HFFc6 (cell line): Measurements from ENCODE around the gene OTOGL. TPM values are rescaled to one million over a fixed set of nuclear protein-coding genes. Genes with fewer than 3 reads are reported as not detected.

ENCODE experiments used
- DNase-seq: peaks from one replicate; pipeline ENCODE4 v3.0.0-alpha.2; 2018
- H3K27ac Mint-ChIP-seq: 2 replicates; pipeline ENCODE4 v1.8.0; 2020; ENCODE audit warnings: mild to moderate bottlenecking, mixed read lengths
- H3K27me3 Mint-ChIP-seq: 2 replicates; pipeline ENCODE4 v1.8.0; 2021; ENCODE audit warnings: mild to moderate bottlenecking, moderate library complexity, mixed read lengths; ENCODE audit not compliant: insufficient read depth
- H3K36me3 Mint-ChIP-seq: 2 replicates; pipeline ENCODE4 v1.8.0; 2021; ENCODE audit warnings: low read depth, mixed read lengths
- H3K4me1 Mint-ChIP-seq: 2 replicates; pipeline ENCODE4 v1.8.0; 2020; ENCODE audit warnings: low read depth, mixed read lengths
- H3K4me3 Mint-ChIP-seq: 2 replicates; pipeline ENCODE4 v1.8.0; 2020; ENCODE audit warnings: mild to moderate bottlenecking, moderate library complexity, mixed read lengths
- H3K9me3 Mint-ChIP-seq: 2 replicates; pipeline ENCODE4 v1.8.0; 2020; ENCODE audit warnings: mild to moderate bottlenecking, mixed read lengths
- total RNA-seq, 6 experiments: library from RNA; stranded (reverse); fragmentation: NEBNext Ultra II Directional; extraction: Animal tissue kit (Norgen Biotek cat#: 25700); gene quantifications; 2 replicates in 1 of 6; 3 replicates in 5 of 6; pipeline ENCODE4 v1.2.3, GENCODE V29; 2021
- TF ChIP-seq, protein P1 (sequence below): fragments of 200-600 bp; sonication (generic); IDR thresholded peaks from 2 replicates; pipeline ENCODE4 v1.5.0; 2021; ENCODE audit warnings: antibody characterized with exemption, mild to moderate bottlenecking

The OTOGL gene
- total RNA-seq, 6 experiments from 2014 or later = 0.12 to 0.32 (median 0.20) TPM

DNA sequence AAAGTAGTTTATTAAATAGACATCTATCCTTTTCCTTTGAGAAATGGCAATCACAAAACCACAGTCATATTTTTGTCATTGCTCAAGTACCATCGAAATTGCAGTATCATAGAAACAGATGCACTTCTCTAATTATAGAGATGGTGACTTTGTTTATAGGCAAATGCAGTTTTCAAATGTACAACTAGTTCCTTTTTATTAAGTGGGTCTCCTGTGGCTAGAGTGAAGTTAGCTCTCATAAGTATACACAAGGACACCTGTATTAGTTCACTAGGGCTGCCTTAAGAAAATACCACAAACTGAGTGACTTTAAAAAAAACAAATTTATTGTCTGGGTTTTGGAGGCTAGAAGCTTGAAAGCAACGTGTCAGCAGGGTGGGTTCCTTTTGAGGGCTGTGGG is 62.8 kb downstream of the OTOGL start:
- Mint-ChIP-seq H3K27me3 (no peaks in the 10 kb centered on the region), H3K4me1 (peaks cover 25% of the 10 kb centered on the region), H3K36me3 (peaks cover 7% of the 10 kb centered on the region; the same call in 1 of the 2 replicates), H3K27ac (no peak overlapping the region), H3K9me3 (no peaks in the 10 kb centered on the region), H3K4me3 (no peak overlapping the region)
- no peak for DNase-seq
- TF ChIP-seq, protein P1, sequence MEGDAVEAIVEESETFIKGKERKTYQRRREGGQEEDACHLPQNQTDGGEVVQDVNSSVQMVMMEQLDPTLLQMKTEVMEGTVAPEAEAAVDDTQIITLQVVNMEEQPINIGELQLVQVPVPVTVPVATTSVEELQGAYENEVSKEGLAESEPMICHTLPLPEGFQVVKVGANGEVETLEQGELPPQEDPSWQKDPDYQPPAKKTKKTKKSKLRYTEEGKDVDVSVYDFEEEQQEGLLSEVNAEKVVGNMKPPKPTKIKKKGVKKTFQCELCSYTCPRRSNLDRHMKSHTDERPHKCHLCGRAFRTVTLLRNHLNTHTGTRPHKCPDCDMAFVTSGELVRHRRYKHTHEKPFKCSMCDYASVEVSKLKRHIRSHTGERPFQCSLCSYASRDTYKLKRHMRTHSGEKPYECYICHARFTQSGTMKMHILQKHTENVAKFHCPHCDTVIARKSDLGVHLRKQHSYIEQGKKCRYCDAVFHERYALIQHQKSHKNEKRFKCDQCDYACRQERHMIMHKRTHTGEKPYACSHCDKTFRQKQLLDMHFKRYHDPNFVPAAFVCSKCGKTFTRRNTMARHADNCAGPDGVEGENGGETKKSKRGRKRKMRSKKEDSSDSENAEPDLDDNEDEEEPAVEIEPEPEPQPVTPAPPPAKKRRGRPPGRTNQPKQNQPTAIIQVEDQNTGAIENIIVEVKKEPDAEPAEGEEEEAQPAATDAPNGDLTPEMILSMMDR = no peak

DNA sequence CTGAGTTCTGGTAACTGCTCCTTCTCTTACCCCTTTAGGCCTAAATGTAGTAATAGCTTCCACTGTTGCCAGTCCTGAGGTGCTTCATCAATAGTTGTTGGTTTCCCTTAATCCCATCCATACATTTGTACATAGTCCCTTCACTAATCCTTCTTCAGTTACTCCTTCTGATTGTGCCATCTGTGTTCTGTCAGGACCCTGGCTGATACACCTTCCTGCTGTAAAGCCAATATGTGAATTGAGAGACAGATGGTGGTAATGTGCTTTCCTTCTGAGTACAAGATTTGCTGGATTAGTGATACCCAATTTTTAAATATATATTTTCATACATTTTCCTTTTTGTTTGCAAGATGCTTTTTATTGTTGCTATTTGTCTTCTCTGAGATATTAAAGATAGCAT is 66.4 kb downstream of the OTOGL start:
- DNase-seq = no peak
- peaks cover 19% of the 10 kb centered on the region for H3K4me1 Mint-ChIP-seq
- H3K9me3 Mint-ChIP-seq = no peaks in the 10 kb centered on the region
- no peak overlapping the region for H3K4me3 Mint-ChIP-seq
- TF ChIP-seq, protein P1 = no peak
- H3K27ac Mint-ChIP-seq = no peak overlapping the region
- no peaks in the 10 kb centered on the region for H3K36me3 Mint-ChIP-seq
- H3K27me3 Mint-ChIP-seq = peaks cover 2% of the 10 kb centered on the region

DNA sequence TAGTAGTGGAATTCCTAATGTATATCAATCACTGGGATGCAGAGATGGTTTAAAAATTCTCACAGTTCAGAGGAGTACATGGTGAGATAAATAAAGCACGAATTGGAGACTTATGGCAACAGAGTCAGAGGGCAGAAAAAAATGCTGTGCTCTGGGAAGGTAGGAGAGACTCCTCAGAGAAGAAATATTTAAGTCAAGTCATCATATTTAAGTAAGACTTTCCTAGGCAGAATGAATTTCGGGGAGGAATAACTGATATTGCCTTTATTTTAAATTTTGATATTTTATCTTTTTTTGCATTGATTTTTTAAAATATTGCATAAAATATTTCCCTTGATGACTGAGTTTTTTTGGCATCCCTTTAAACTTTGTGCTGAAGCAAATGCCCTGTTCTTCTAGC is 67.4 kb downstream of the OTOGL start:
- Mint-ChIP-seq H3K27ac (no peak overlapping the region), H3K27me3 (peaks cover 2% of the 10 kb centered on the region), H3K36me3 (no peaks in the 10 kb centered on the region), H3K4me3 (no peak overlapping the region), H3K4me1 (peaks cover 21% of the 10 kb centered on the region), H3K9me3 (no peaks in the 10 kb centered on the region)
- TF ChIP-seq, protein P1 = no peak
- DNase-seq = no peak

DNA sequence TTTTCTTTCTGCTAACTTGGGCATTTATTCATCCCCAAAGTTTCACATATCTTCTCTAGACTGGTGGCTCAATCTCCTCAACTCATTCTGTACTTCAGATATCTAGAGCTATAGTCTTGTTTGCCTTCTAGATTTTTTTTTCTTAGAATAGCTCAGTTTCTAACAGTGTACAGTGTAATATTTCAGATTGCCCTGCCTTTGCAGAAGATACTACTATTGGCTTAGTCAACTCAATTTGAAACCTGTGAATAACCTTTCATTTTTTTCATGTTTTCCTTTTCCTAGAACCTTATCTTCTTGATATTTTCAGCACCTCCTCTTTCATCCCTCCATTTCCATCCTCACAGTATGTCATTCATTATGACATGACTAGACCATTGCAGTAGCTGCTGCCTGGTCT is 69.6 kb downstream of the OTOGL start:
- Mint-ChIP-seq H3K4me3 (no peak overlapping the region), H3K27me3 (peaks cover 2% of the 10 kb centered on the region), H3K36me3 (no peaks in the 10 kb centered on the region), H3K9me3 (no peaks in the 10 kb centered on the region), H3K27ac (no peak overlapping the region), H3K4me1 (peaks cover 14% of the 10 kb centered on the region)
- TF ChIP-seq, protein P1 = no peak
- DNase-seq = no peak

DNA sequence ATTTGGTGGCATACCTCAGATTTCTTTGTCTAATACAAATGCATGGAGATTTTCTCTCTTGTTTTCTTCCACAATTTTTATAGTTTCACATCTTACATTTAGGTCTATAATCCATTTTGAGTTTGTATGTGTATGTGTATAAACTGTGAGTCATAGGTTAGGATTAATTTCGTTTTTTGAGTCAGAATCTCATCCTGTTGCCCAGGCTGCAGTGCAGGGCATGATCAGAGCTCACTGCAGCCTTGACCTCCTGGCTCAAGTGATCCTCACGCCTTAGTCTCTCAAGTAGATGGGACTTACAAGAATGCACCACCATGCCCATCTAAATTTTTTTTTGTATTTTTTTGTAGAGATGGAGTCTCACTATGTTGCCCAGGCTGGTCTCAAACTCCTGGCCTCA is 71.6 kb downstream of the OTOGL start:
- Mint-ChIP-seq H3K36me3 (no peaks in the 10 kb centered on the region), H3K4me3 (no peak overlapping the region), H3K27me3 (peaks cover 2% of the 10 kb centered on the region), H3K9me3 (no peaks in the 10 kb centered on the region), H3K27ac (no peak overlapping the region), H3K4me1 (peaks cover 25% of the 10 kb centered on the region)
- TF ChIP-seq, protein P1 = no peak
- DNase-seq = no peak
